ENCODE results near the gene NTSR1. TPM values are rescaled to one million over a fixed set of nuclear protein-coding genes. Genes with fewer than 3 reads are reported as not detected.

NTSR1 gene
- total RNA-seq, 3 donors from 2014 or later (not counting 1 experiment from before 2014, with no cell fraction given): 0.11 to 0.45 TPM; not detected in 1

GRCh38 chr20:62697468-62697912 is 11.1 kb upstream of the NTSR1 start:
- no peak for TF ChIP-seq CTCF (IDR thresholded peaks at IDR 0.05)
- no peak overlapping the region for H3K27ac ChIP-seq (ENCODE audit: low read length)
- intact Hi-C loops (cut with micrococcal nuclease): no loop called here
- no peaks in the 10 kb centered on the region for H3K27me3 ChIP-seq (ENCODE audit: control insufficient read depth, insufficient read depth, low read length)
- ATAC-seq: no peak
- H3K9me3 Mint-ChIP-seq: no peaks in the 10 kb centered on the region
- H3K36me3 ChIP-seq (ENCODE audit: control insufficient read depth, insufficient read depth, low read length): no peaks in the 10 kb centered on the region
- 93% methylated on average over 11 of the region's 11 CpGs for WGBS (ENCODE audit: insufficient coverage)
- no peak overlapping the region for H3K4me3 ChIP-seq (ENCODE audit: low read length)
- DNase-seq: no peak
- H3K27me3 Mint-ChIP-seq (ENCODE audit: low read depth in 2 of 2): no peaks in the 10 kb centered on the region
- peaks cover 0 to 25% of the 10 kb centered on the region in 2 donors for H3K4me1 Mint-ChIP-seq
- peaks cover 15% of the 10 kb centered on the region for H3K4me1 ChIP-seq (ENCODE audit: control insufficient read depth, insufficient read depth, low read length)
- no peaks in the 10 kb centered on the region for H3K9me3 ChIP-seq (ENCODE audit: control insufficient read depth, insufficient read depth, low read length)
- H3K27ac Mint-ChIP-seq: no peak overlapping the region
- no peak overlapping the region for H3K4me3 Mint-ChIP-seq
- H3K36me3 Mint-ChIP-seq: no peaks in the 10 kb centered on the region

GRCh38 chr20:62698231-62698630 is 10.4 kb upstream of the NTSR1 start:
- no peaks in the 10 kb centered on the region for H3K9me3 Mint-ChIP-seq
- intact Hi-C loops (cut with micrococcal nuclease): no loop called here

GRCh38 chr20:62699296-62699695 is 9.3 kb upstream of the NTSR1 start:
- intact Hi-C loops (cut with micrococcal nuclease): no loop called here
- Mint-ChIP-seq H3K4me1 (peaks cover 0 to 26% of the 10 kb centered on the region in 2 donors), H3K4me3 (no peak overlapping the region), H3K9me3 (no peaks in the 10 kb centered on the region), H3K27me3 (ENCODE audit: low read depth in 2 of 2) (no peaks in the 10 kb centered on the region), H3K36me3 (no peaks in the 10 kb centered on the region), H3K27ac (no peak overlapping the region)
- no peak for TF ChIP-seq CTCF (IDR thresholded peaks at IDR 0.05)
- DNase-seq: no peak
- Histone ChIP-seq H3K4me1 (ENCODE audit: control insufficient read depth, insufficient read depth, low read length) (peaks cover 18% of the 10 kb centered on the region), H3K27ac (ENCODE audit: low read length) (no peak overlapping the region), H3K27me3 (ENCODE audit: control insufficient read depth, insufficient read depth, low read length) (no peaks in the 10 kb centered on the region), H3K4me3 (ENCODE audit: low read length) (no peak overlapping the region), H3K9me3 (ENCODE audit: control insufficient read depth, insufficient read depth, low read length) (no peaks in the 10 kb centered on the region), H3K36me3 (ENCODE audit: control insufficient read depth, insufficient read depth, low read length) (no peaks in the 10 kb centered on the region)
- whole genome bisulfite sequencing (ENCODE audit: insufficient coverage): 93% methylated on average over 19 of the region's 19 CpGs
- no peak for ATAC-seq

More at GRCh38 chr20:62698231-62698630, 10.4 kb upstream of the NTSR1 start:
- peaks cover 0 to 17% of the 10 kb centered on the region in 2 donors for H3K4me1 Mint-ChIP-seq
- Histone ChIP-seq H3K27ac (ENCODE audit: low read length) (no peak overlapping the region), H3K4me3 (ENCODE audit: low read length) (no peak overlapping the region), H3K9me3 (ENCODE audit: control insufficient read depth, insufficient read depth, low read length) (no peaks in the 10 kb centered on the region), H3K4me1 (ENCODE audit: control insufficient read depth, insufficient read depth, low read length) (peaks cover 11% of the 10 kb centered on the region), H3K36me3 (ENCODE audit: control insufficient read depth, insufficient read depth, low read length) (no peaks in the 10 kb centered on the region), H3K27me3 (ENCODE audit: control insufficient read depth, insufficient read depth, low read length) (no peaks in the 10 kb centered on the region)
- no peak for DNase-seq
- H3K36me3 Mint-ChIP-seq: no peaks in the 10 kb centered on the region
- no peak overlapping the region for H3K4me3 Mint-ChIP-seq
- no peak overlapping the region for H3K27ac Mint-ChIP-seq
- no peaks in the 10 kb centered on the region for H3K27me3 Mint-ChIP-seq (ENCODE audit: low read depth in 2 of 2)
- no peak for ATAC-seq
- 94% methylated on average over 14 of the region's 14 CpGs for WGBS (ENCODE audit: insufficient coverage)
- no peak for TF ChIP-seq CTCF (IDR thresholded peaks at IDR 0.05)

DNA sequence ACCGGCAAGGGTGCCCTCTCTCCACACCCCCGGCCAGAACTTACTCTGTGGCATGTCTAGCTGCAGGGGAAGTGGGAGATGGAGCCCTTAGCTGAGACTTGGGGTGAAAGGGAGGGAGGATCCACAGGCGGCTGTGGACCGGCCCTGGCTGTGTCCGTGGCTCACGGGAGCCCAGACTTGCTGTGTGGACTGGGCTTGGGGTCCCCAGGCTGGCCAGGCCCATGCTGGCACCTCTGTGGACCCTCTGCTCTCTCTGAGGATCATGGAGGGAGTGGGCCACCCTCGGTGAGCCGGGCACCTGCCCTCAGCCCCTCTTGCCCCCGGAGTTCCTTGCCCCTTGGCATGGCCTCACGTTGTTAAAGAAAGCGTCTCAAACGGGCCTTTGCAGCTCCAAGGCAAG is 8.9 kb upstream of the NTSR1 start:
- peaks cover 0 to 31% of the 10 kb centered on the region in 2 donors for H3K4me1 Mint-ChIP-seq
- Histone ChIP-seq H3K27me3 (ENCODE audit: control insufficient read depth, insufficient read depth, low read length) (no peaks in the 10 kb centered on the region), H3K27ac (ENCODE audit: low read length) (no peak overlapping the region), H3K36me3 (ENCODE audit: control insufficient read depth, insufficient read depth, low read length) (no peaks in the 10 kb centered on the region), H3K4me1 (ENCODE audit: control insufficient read depth, insufficient read depth, low read length) (peaks cover 20% of the 10 kb centered on the region), H3K4me3 (ENCODE audit: low read length) (no peak overlapping the region), H3K9me3 (ENCODE audit: control insufficient read depth, insufficient read depth, low read length) (no peaks in the 10 kb centered on the region)
- H3K4me3 Mint-ChIP-seq: no peak overlapping the region
- no peaks in the 10 kb centered on the region for H3K9me3 Mint-ChIP-seq
- ATAC-seq (no peak), DNase-seq (no peak)
- no peak for TF ChIP-seq CTCF (IDR thresholded peaks at IDR 0.05)
- H3K27me3 Mint-ChIP-seq (ENCODE audit: low read depth in 2 of 2): peaks cover 0 to 3% of the 10 kb centered on the region in 2 donors
- no peaks in the 10 kb centered on the region for H3K36me3 Mint-ChIP-seq
- no peak overlapping the region for H3K27ac Mint-ChIP-seq
- intact Hi-C loops (cut with micrococcal nuclease): no loop called here
- WGBS (ENCODE audit: insufficient coverage): 81% methylated on average over 12 of the region's 12 CpGs

All from natural killer cell (primary cell).